Spinal cord (tissue), 10 donors: ENCODE results near the gene GRK6. TPM values are rescaled to one million over a fixed set of nuclear protein-coding genes. Genes with fewer than 3 reads are reported as not detected.
A peak's percentile ranks its signal among the peaks of the same experiment; 100 is the strongest.

Experiments used
- DNase-seq, 6 donors: peaks; one replicate each; pipeline versions ENCODE4 v3.0.0 to v3.0.0-alpha.2; 2013 to 2015; ENCODE audit warnings: low spot score in 6 of 6, low read depth in 4 of 6
- H3K27ac ChIP-seq: one replicate; pipeline ENCODE4 v1.5.1; 2013; ENCODE audit warnings: low read depth, low read length, control low read depth
- H3K27me3 ChIP-seq: one replicate; pipeline ENCODE4 v1.6.1; 2013; ENCODE audit warnings: low read length; ENCODE audit not compliant: control insufficient read depth, insufficient read depth
- H3K36me3 ChIP-seq: one replicate; pipeline ENCODE4 v1.6.1; 2013; ENCODE audit warnings: low read length; ENCODE audit not compliant: control insufficient read depth, insufficient read depth
- H3K4me1 ChIP-seq: one replicate; pipeline ENCODE4 v1.6.1; 2013; ENCODE audit warnings: low read length; ENCODE audit not compliant: control insufficient read depth, insufficient read depth
- H3K4me3 ChIP-seq: one replicate; pipeline ENCODE4 v1.5.1; 2013; ENCODE audit warnings: low read depth, low read length, control low read depth
- H3K9me3 ChIP-seq: one replicate; pipeline ENCODE4 v1.6.1; 2013; ENCODE audit warnings: low read length; ENCODE audit not compliant: control insufficient read depth, insufficient read depth
- WGBS: methylation state at CpG from one replicate; pipeline ENCODE4 v1.1.5; 2013; ENCODE audit warnings: missing lambda C conversion rate; ENCODE audit not compliant: insufficient coverage; 5-methylcytosine and 5-hydroxymethylcytosine counted together
- polyA plus RNA-seq, 2 donors: library from polyadenylated mRNA; unstranded; fragments of 120-200 nt; gene quantifications; one replicate each; pipeline ENCODE4 v1.2.1, GENCODE V29; 2013; ENCODE audit not compliant: insufficient read length in 2 of 2
- total RNA-seq, 2 donors: library from RNA; depleted of rRNA in 1 of 2; stranded (reverse); fragments of 120-200 nt in 1 of 2; fragments of >200 nt in 1 of 2; gene quantifications; one replicate each; pipeline versions ENCODE4 v1.2.3 to v1.2.4, GENCODE V29; 2013 to 2014
- donor health status: healthy.

The GRK6 gene
- total and polyA plus RNA-seq, 4 donors: 16.7 to 42.4 (median 32.2) TPM

GRCh38 chr5:177457852-177458681 is 31.6 kb downstream of the GRK6 start:
- no peak for DNase-seq
- Histone ChIP-seq H3K4me1 (peaks cover 70% of the 10 kb centered on the region), H3K27me3 (no peaks in the 10 kb centered on the region), H3K4me3 (no peak overlapping the region), H3K27ac (peak overlapping the region; percentile 69), H3K9me3 (no peaks in the 10 kb centered on the region), H3K36me3 (peaks cover 68% of the 10 kb centered on the region)
- 52% methylated on average over 19 of the region's 20 CpGs for WGBS

- H3K4me3 ChIP-seq: no peak overlapping the region
- no peaks in the 10 kb centered on the region for H3K9me3 ChIP-seq
- peak in 1 of 6 donors; percentile 47 for DNase-seq
- peaks cover 62% of the 10 kb centered on the region for H3K4me1 ChIP-seq
- WGBS: 75% methylated on average over 10 of the region's 14 CpGs
- peaks cover 73% of the 10 kb centered on the region for H3K36me3 ChIP-seq
- H3K27me3 ChIP-seq: no peaks in the 10 kb centered on the region
- H3K27ac ChIP-seq: no peak overlapping the region
Observed at GRCh38 chr5:177458912-177459350, 32.5 kb downstream of the GRK6 start.

GRCh38 chr5:177459357-177459756 is 32.9 kb downstream of the GRK6 start:
- no peak overlapping the region for H3K4me3 ChIP-seq
- H3K9me3 ChIP-seq: no peaks in the 10 kb centered on the region
- H3K27me3 ChIP-seq: no peaks in the 10 kb centered on the region
- 76% methylated on average over 10 of the region's 11 CpGs for WGBS
- no peak overlapping the region for H3K27ac ChIP-seq
- H3K36me3 ChIP-seq: peaks cover 73% of the 10 kb centered on the region
- DNase-seq: no peak
- peaks cover 57% of the 10 kb centered on the region for H3K4me1 ChIP-seq

GRCh38 chr5:177459819-177460628 is 33.5 kb downstream of the GRK6 start:
- Histone ChIP-seq H3K4me1 (peaks cover 55% of the 10 kb centered on the region), H3K9me3 (no peaks in the 10 kb centered on the region), H3K4me3 (no peak overlapping the region), H3K36me3 (peaks cover 75% of the 10 kb centered on the region), H3K27ac (no peak overlapping the region), H3K27me3 (no peaks in the 10 kb centered on the region)
- DNase-seq: no peak
- 89% methylated on average over 28 of the region's 28 CpGs for WGBS

- H3K36me3 ChIP-seq: peaks cover 87% of the 10 kb centered on the region
- H3K27ac ChIP-seq: no peak overlapping the region
- no peaks in the 10 kb centered on the region for H3K9me3 ChIP-seq
- peaks cover 35% of the 10 kb centered on the region for H3K4me1 ChIP-seq
- no peak overlapping the region for H3K4me3 ChIP-seq
- WGBS: 91% methylated on average over 22 of the region's 27 CpGs
- no peaks in the 10 kb centered on the region for H3K27me3 ChIP-seq
- no peak for DNase-seq
Observed at GRCh38 chr5:177462021-177462670, 35.7 kb downstream of the GRK6 start.

GRCh38 chr5:177465044-177465443 is 38.6 kb downstream of the GRK6 start:
- WGBS: 81% methylated on average over 6 of the region's 11 CpGs

GRCh38 chr5:177466861-177467260 is 40.4 kb downstream of the GRK6 start:
- H3K9me3 ChIP-seq: no peaks in the 10 kb centered on the region
- H3K4me1 ChIP-seq: peaks cover 43% of the 10 kb centered on the region
- H3K4me3 ChIP-seq: no peak overlapping the region
- no peak overlapping the region for H3K27ac ChIP-seq
- 96% methylated on average over 25 of the region's 25 CpGs for WGBS
- H3K36me3 ChIP-seq: peaks cover 89% of the 10 kb centered on the region
- no peak for DNase-seq
- H3K27me3 ChIP-seq: no peaks in the 10 kb centered on the region

More at GRCh38 chr5:177465044-177465443, 38.6 kb downstream of the GRK6 start:
- no peak for DNase-seq
- Histone ChIP-seq H3K4me1 (peaks cover 27% of the 10 kb centered on the region), H3K27ac (no peak overlapping the region), H3K4me3 (no peak overlapping the region), H3K27me3 (no peaks in the 10 kb centered on the region), H3K36me3 (peaks cover 89% of the 10 kb centered on the region), H3K9me3 (no peaks in the 10 kb centered on the region)

- Histone ChIP-seq H3K4me3 (no peak overlapping the region), H3K4me1 (peaks cover 45% of the 10 kb centered on the region), H3K27ac (no peak overlapping the region), H3K36me3 (peaks cover 89% of the 10 kb centered on the region), H3K27me3 (no peaks in the 10 kb centered on the region), H3K9me3 (no peaks in the 10 kb centered on the region)
- 96% methylated on average over 30 of the region's 31 CpGs for WGBS
- no peak for DNase-seq
Observed at GRCh38 chr5:177467436-177467835, 41.0 kb downstream of the GRK6 start.

GRCh38 chr5:177468329-177468684 is 41.8 kb downstream of the GRK6 start:
- no peak for DNase-seq
- Histone ChIP-seq H3K9me3 (no peaks in the 10 kb centered on the region), H3K36me3 (peaks cover 83% of the 10 kb centered on the region), H3K27me3 (no peaks in the 10 kb centered on the region), H3K4me1 (peaks cover 47% of the 10 kb centered on the region), H3K27ac (no peak overlapping the region), H3K4me3 (no peak overlapping the region)
- WGBS: 75% methylated on average over 1 of the region's 2 CpGs
